SHP77 (cell line): Measurements from ENCODE around the gene PSMB5.

Experiments used
- DNase-seq, 2 experiments: peaks; one replicate each; lab custom pipeline; 2025; lab: John Stamatoyannopoulos, UW

The PSMB5 gene

GRCh38 chr14:23034498-23035302 is at the start of gene PSMB5:
Gene PSMB5 (minus strand): TSS chr14:23034900. CDS start chr14:23034881, 19 bp downstream.
- DNase-seq, result no peak

GRCh38 chr14:23080474-23080873 is 45.8 kb upstream of the PSMB5 start:
- no peak for DNase-seq

DNA sequence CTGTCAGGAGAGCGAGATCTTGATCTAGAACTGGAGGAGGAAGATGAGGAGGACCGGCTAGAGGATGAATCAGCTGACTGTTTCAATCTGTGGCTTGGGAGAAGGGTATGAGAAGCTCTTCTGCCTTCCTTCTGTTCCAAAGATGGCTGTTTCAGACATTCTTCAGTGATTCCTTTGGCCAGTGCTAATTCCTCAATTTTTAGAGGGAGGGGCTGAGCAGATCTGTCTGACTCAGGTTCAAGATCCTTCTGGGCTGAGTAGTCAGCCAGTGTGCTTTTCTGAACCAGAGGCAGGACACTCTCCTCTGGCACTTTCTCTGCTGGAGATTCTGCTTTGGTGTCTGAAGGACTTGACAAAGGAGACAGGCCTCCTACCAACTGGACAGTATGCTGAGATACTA is 45.0 kb upstream of the PSMB5 start:
- no peak for DNase-seq

GRCh38 chr14:23078692-23079116 is 44.0 kb upstream of the PSMB5 start:
- no peak for DNase-seq

DNA sequence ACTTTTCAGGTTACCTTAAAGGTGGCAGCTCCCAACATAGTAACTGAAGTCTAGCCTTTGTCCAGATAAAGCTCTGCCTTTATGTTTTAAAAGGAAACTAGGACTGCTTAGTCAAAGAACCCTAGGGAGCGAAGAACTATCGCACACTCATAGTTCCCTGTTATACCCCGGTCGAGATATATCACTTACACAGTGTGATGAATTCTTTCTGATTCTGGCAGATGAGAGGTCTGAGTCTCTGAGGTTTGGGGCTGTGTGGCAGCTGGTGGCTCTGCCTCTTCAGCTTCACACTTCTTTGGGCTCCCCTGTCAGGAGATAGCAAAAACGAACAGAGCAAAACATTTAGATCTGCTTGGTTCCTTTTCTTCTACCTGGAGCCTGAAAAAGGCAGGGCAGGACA is 43.3 kb upstream of the PSMB5 start:
- no peak for DNase-seq

GRCh38 chr14:23076785-23077408 is 42.2 kb upstream of the PSMB5 start:
- DNase-seq, result no peak

DNA sequence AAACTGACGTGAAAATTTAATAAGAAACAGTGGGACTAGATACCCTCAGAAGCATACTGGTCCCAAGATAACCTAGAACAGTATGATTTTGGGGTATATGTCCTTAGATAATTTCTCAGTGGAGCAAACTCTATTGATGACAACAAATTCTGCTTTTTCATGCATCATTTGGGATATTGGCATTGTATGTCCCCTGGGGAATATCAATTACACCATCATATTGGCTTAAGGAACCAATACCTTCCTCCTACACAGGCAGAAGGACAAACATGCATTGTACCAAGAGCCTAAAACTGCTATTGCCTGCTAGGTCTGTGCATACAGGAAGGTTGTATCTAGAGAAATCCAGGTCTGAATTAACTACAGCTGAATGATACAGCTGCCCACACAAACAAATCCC is 40.2 kb upstream of the PSMB5 start:
- DNase-seq, result no peak

DNA sequence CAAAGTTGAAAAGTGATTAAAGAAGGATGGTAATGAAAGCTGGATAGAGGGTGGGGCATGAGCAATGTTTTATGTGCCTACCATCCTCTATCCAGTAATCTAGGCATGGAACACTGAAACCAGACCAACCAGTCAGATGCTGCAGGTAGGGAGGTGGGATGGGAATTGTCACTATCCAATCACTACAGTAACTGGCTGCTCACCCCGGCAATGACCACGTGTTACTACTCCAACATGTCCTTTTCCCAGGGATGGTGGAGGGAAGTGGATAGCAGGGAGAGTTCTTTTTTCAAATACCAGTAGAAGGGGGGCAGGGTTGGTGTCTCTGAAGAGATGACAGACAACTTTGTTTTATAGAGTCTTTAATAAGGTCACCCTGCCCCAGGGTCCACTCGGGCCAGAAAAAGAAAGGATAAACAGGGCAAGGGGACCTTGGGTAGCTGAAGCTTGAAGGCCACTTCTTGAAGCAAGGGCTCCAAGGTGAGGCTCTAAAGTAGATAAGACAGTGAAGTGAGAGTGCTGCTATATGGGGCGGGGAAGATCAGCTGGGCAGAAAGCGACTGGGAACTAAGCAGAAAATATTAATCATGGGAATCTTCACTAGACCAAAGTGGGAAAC is 37.3 kb upstream of the PSMB5 start:
- DNase-seq, result no peak

DNA sequence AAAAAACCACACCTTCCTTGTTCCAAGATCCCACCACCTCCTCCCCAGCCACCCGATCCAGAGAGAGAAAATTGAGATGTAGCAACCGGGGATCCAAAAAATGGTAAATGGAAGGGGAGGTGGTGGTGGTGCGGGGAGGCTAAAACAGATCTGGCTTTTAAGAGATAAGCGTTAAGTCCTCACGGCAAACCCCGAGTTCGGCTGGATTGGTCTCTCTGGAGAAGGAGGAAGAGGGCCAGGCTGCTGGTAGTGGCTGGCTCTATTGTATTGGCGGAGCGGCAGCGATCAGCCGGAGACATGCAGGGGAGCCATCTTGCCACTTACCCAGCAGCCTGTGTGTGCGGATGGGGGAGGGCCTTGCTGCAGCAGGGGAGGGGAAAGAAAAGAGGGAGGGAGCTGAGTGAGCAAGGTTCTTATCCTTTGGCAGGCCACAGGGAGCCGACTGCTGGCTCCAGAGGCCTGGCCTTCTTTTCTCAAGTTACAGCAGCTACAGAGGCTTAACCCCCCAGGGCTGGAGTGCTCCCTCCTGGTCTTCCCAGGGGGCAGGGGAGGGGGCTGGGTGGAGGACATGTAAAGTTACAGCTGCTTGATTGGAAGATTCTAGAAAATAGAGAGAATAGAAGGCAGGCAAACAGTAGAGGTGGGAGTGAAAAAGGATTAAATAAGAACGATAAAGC is 36.7 kb upstream of the PSMB5 start:
- no peak for DNase-seq

- no peak for DNase-seq
Measured at GRCh38 chr14:23070262-23071129, 35.8 kb upstream of the PSMB5 start.

DNA sequence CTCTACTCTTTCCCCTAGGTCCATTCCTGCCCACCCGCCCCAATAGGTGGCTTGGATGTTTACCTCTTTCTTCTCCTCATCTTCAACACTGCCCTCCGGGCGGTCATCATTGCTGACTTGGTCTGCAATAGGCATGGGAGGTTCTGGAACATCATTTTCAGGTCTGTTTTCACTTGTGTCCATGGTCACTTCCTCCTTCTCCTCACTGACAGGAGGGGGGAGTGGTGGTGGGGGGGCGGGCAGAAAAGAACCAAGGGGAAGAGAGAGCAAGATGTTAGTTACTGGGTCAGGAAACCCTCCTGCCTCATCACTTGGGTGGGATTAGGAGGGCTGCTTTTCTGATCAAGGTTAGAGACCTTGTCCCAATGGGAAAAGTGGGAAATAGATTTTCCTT is 34.7 kb upstream of the PSMB5 start:
- DNase-seq, result no peak

GRCh38 chr14:23068789-23069412 is 34.2 kb upstream of the PSMB5 start:
- DNase-seq, result no peak

DNA sequence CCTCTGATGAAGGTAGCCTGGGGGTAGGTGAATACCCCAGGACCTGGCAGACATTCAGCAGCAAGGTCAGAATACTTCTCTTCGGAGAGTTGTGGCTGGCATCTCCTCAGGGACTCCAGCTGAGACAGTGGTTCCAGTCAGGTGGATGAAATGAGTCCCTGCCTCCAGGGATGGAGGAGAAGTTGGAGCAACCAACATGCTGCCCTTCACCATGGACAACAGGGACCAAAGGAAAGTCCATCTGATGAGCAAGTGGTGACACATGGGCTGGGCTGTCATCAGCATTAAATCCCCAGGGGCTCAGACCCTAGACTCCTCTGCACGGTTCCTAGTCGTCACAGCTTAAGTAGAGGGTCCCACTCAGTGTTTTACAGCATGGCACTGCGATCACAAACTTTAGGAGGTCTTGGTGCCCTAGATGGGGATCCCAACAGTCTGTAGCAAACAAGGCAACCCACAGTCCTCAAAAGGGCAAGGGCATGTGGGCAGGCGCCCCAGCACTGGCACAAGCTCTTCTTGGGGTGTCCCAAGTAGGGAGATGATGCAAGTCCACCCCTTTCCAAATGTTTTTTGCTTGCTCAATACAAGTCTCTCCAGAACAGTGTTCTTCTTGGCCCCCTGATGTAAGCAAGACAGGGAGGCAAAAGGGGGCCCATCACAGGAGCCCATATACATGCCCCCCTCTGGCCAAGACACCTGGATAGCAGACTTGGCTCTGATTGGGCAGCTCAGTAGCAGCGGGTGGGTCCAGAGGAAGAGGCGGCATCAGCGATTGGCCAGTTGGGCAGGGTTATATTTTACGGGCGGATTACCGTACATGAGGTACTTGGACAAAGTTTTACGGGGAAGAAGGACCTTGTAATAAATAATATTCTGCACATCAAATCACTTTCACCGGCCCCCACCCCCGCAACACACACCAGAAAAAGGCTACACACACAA is 33.4 kb upstream of the PSMB5 start:
- no peak for DNase-seq

DNA sequence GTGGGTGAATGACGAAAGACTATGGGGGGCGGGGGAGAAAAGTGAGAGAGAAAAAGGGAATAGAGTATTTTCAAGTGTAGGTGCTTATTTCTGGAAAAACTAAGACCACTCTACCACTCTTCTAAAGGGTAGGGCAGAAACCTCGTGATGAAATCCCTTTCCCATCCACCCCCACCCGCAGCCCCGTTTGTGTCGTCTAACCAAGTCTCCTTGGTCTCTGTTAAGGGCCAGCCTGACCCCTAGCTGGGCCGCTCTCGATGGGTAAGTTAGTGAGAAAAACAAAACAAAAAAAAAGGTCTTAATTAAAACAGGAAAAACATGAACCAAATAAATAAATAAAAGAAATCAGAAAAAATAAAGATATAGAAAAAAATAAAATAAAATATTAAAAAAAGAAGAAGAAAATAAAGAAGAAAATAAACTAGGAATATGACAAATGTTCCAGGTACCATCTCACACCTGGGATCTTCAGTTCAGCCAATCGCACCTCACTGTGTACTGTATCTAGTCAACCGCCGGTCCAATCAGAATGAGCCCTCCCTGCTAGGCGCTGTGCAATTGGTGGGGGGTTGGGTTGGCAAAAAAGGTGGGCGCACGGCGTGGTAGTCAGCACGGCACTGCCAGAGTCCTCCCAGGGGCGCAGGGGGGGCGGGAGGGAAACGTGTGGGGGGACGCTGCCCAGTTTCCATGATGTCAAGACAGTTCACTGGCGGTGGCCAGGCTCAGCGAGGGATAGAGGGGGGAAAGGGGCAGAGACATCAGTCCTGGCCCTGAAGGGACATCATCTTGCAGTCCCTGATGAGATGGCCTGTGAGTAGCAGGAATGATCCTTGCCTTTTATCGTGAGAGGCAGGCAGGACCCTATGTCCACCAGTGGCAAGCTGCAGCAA is 32.4 kb upstream of the PSMB5 start:
- no peak for DNase-seq

DNA sequence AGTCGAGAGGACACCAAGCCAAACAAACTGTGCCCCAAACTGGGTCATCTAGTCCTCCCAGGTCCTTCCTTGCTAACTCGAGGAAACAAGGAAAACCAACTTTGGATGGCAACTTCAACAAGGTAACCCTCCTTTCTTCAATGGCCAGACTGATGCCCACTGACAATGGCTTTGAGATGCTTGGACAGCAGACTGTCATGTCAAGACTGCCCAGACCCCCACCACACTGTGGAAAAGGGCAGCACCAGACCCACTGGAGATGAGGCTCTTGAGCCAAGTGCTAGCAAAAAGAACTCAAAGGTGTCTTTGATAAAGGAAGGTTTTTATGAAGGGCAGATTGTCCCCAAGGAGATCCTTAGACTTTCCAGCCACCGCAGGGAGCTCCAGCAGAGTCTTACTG is 31.7 kb upstream of the PSMB5 start:
- DNase-seq, result no peak

DNA sequence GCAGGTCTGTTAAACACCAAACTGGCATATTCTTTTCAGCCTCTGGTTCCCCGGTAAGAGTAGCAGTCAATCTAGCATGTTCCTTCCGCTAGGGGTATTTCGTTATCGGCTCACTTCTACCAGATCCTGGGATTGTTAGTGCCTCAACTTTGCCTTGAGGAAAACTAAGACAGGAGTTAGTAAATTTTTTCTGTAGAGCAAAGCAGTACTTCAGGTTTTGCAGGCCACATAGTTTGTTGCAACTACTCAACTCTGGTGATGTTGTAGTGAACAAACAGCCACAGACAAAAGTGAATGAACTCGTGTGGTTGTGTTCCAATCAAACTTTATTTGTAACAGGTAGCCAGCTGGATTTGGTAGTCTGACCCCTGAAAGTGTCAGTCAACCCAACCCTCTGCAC is 28.9 kb upstream of the PSMB5 start:
- DNase-seq, result no peak

- no peak for DNase-seq
Measured at GRCh38 chr14:23062002-23062401, 27.3 kb upstream of the PSMB5 start.

- no peak for DNase-seq
Measured at GRCh38 chr14:23060536-23061260, 26.0 kb upstream of the PSMB5 start.
